Breast epithelium (tissue), 4 donors: ENCODE data around the gene PDXP. TPM values are rescaled to one million over a fixed set of nuclear protein-coding genes. Genes with fewer than 3 reads are reported as not detected.

ENCODE experiments used
- DNase-seq, 2 donors: peaks; one replicate each; pipeline ENCODE4 v3.0.0-alpha.2; 2019; ENCODE audit warnings: low spot score in 2 of 2
- H3K27ac ChIP-seq, 2 donors: fragments of 200-600 bp; sonication (generic) in 1 of 2; one replicate each; pipeline ENCODE4 v1.5.1; 2016 to 2019; ENCODE audit warnings: mild to moderate bottlenecking in 1 of 2
- H3K27me3 ChIP-seq, 2 donors: fragments of 200-600 bp; sonication (generic) in 1 of 2; one replicate each; pipeline versions ENCODE4 v1.5.1 to v1.6.0; 2017 to 2019; ENCODE audit warnings: control low read depth in 1 of 2, mild to moderate bottlenecking in 1 of 2
- H3K36me3 ChIP-seq: fragments of 200-600 bp; one replicate; pipeline ENCODE4 v1.5.1; 2019
- H3K4me1 ChIP-seq, 2 donors: fragments of 200-600 bp; sonication (generic); one replicate each; pipeline ENCODE4 v1.5.1; 2016 to 2019; ENCODE audit warnings: control low read depth in 1 of 2
- H3K4me3 ChIP-seq, 3 donors: fragments of 200-600 bp; sonication (generic); 1 replicate in 2 of 3; 2 replicates in 1 of 3; pipeline ENCODE4 v1.5.1; 2016 to 2019; ENCODE audit warnings: mild to moderate bottlenecking in 3 of 3, moderate library complexity in 2 of 3
- H3K9me3 ChIP-seq, 2 donors: fragments of 200-600 bp; sonication (generic) in 1 of 2; one replicate each; pipeline ENCODE4 v1.5.1; 2016 to 2019; ENCODE audit warnings: control low read depth in 1 of 2
- POLR2A ChIP-seq: fragments of 450-650 bp; IDR thresholded peaks from one replicate; pipeline ENCODE4 v1.6.1; 2016; ENCODE audit warnings: antibody characterized with exemption, mild to moderate bottlenecking, moderate library complexity
- POLR2AphosphoS5 ChIP-seq, 3 donors: sonication (generic); formaldehyde crosslinking; IDR thresholded peaks; one replicate each; pipeline ENCODE4 v1.6.1; 2017; ENCODE audit warnings: antibody characterized with exemption in 3 of 3
- intact Hi-C: fragments of 100-400 bp; cut with DNase I; formaldehyde crosslinking; loops from one replicate; pipeline ENCODE4 v1.15.1; 2023; ENCODE audit warnings: low total_unique reads
- total RNA-seq, 3 donors: library from RNA; depleted of rRNA; stranded (reverse); fragments of >200 nt; gene quantifications; one replicate each; pipeline ENCODE4 v1.1.0, GENCODE V29; 2016
- TF ChIP-seq, protein P1 (sequence below), 3 donors: fragments of 450-650 bp; IDR thresholded peaks; one replicate each; pipeline ENCODE4 v1.5.1; 2016 to 2017; ENCODE audit warnings: antibody characterized with exemption in 3 of 3, mild to moderate bottlenecking in 3 of 3, moderate library complexity in 3 of 3

Gene PDXP
- total RNA-seq, 3 donors from 2014 or later = 4.2 to 6.9 (median 4.2) TPM

DNA sequence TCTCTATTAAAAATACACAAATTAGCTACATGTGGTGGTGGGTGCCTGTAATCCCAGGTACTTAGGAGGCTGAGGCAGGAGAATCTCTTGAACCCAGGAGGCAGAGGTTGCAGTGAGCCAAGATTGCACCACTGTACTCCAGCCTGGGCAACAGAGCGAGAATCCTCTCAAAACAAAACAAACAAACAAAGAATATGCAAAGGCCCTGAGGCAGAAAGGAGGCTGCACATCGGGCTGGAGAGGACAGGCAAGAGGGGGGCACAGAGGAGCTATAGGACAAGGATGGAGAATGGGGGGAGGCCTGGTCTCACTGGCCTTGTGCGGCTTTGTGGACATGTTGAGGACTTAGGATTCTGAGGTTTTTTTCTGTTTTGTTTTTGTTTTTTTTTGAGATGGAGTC is 46.7 kb downstream of the PDXP start:
- TF ChIP-seq, protein P1, sequence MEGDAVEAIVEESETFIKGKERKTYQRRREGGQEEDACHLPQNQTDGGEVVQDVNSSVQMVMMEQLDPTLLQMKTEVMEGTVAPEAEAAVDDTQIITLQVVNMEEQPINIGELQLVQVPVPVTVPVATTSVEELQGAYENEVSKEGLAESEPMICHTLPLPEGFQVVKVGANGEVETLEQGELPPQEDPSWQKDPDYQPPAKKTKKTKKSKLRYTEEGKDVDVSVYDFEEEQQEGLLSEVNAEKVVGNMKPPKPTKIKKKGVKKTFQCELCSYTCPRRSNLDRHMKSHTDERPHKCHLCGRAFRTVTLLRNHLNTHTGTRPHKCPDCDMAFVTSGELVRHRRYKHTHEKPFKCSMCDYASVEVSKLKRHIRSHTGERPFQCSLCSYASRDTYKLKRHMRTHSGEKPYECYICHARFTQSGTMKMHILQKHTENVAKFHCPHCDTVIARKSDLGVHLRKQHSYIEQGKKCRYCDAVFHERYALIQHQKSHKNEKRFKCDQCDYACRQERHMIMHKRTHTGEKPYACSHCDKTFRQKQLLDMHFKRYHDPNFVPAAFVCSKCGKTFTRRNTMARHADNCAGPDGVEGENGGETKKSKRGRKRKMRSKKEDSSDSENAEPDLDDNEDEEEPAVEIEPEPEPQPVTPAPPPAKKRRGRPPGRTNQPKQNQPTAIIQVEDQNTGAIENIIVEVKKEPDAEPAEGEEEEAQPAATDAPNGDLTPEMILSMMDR (IDR thresholded peaks at IDR 0.05) = no peak
- TF ChIP-seq POLR2A (no peak), POLR2AphosphoS5 (IDR thresholded peaks at IDR 0.05) (no peak)
- intact Hi-C loops = no loop called here
- DNase-seq = no peak
- H3K27me3 ChIP-seq = no peaks in the 10 kb centered on the region
- no peaks in the 10 kb centered on the region for H3K9me3 ChIP-seq
- H3K36me3 ChIP-seq = no peaks in the 10 kb centered on the region
- H3K4me3 ChIP-seq = no peak overlapping the region
- H3K4me1 ChIP-seq = no peaks in the 10 kb centered on the region
- no peak overlapping the region for H3K27ac ChIP-seq

DNA sequence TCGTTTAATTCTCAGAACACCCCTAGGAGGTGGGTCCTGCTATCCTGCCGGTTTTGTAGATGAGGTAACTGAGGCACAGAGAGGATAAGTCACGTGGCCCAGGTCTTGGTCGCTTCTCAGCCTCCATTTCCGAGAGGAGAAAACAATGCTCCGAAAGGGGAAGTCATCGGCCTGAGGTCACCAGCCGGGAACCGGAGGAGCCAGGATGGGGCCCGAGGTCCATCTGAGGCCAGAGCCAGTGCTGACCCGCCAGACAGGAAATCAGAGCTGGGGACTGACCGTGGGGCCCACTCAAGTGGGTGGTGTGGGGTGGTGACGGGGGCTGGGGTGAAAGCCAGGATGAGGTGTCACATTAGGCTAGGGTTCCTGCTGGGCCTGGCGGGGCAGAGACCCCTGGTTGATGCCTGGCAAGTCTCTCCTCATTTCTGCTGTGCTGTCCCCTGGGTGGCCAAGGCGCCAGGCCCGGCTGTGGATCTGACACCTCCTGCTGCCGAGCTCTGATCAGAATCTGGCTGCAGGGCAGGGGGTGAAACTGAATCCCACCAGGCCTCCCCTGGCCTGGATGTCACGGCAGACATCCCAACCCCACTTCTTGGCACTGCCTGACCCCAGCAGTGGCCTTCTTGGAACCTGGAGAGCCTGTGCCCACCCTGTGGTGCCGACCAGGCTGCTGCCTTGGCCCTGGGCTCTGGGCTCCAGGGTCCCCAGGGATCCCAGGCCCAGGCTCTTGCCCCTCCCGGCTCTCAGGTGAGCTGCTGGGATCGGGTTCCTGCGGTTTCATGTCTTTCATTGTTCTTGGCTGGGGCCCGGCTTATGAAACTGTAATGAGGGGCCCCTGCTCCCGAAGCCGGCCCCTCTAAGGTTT is 50.3 kb downstream of the PDXP start:
- no peaks in the 10 kb centered on the region for H3K27me3 ChIP-seq
- no peak overlapping the region for H3K4me3 ChIP-seq
- intact Hi-C loops = no loop called here
- no peaks in the 10 kb centered on the region for H3K36me3 ChIP-seq
- H3K9me3 ChIP-seq = no peaks in the 10 kb centered on the region
- no peaks in the 10 kb centered on the region for H3K4me1 ChIP-seq
- DNase-seq = no peak
- no peak overlapping the region for H3K27ac ChIP-seq
- TF ChIP-seq POLR2A (no peak), POLR2AphosphoS5 (IDR thresholded peaks at IDR 0.05) (no peak)
- TF ChIP-seq, protein P1 (IDR thresholded peaks at IDR 0.05) = no peak

DNA sequence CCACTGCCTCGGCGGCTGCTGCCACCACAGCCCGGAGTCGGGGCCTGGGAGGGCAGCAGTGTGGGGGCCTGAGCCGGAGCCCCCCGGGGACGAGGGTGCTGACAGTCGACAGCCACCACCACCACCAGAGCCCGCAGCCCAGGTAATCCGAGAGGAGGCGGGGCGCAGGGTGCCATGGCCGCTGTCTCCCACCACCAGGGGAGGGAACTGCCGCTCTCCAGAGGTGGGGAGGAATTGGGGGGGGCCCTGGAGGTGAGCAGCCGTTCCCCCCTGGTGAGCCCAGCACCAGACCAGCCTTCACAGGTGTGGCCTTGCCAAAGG is 50.9 kb downstream of the PDXP start:
- H3K4me1 ChIP-seq = no peaks in the 10 kb centered on the region
- H3K4me3 ChIP-seq = no peak overlapping the region
- H3K9me3 ChIP-seq = no peaks in the 10 kb centered on the region
- H3K36me3 ChIP-seq = no peaks in the 10 kb centered on the region
- no peaks in the 10 kb centered on the region for H3K27me3 ChIP-seq
- intact Hi-C loops = no loop called here
- no peak overlapping the region for H3K27ac ChIP-seq
- TF ChIP-seq, protein P1 (IDR thresholded peaks at IDR 0.05) = no peak
- no peak for TF ChIP-seq POLR2A
- TF ChIP-seq POLR2AphosphoS5 (IDR thresholded peaks at IDR 0.05) = no peak
- no peak for DNase-seq

DNA sequence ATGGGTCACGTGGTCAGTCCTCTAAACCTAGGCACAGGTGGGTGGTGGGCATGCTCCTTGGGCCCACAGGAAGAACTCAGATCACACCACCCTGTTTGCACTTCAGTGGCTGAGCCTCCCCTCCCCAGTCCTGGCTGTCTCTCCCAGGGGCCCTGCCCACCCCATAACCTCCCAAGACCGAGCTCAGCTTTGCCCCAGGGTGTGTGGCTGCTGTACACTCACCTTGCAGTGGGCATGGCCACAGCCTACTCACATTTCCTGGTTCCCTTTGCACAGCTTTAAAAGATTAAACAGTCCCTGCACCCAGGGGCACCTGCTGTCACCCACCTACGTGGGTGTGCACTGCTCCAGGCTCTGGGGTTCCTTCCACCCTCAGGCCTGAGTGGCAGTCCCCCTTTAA is 52.2 kb downstream of the PDXP start:
- Histone ChIP-seq H3K27me3 (no peaks in the 10 kb centered on the region), H3K36me3 (no peaks in the 10 kb centered on the region), H3K27ac (no peak overlapping the region), H3K4me3 (no peak overlapping the region), H3K4me1 (no peaks in the 10 kb centered on the region), H3K9me3 (no peaks in the 10 kb centered on the region)
- intact Hi-C loops = no loop called here
- TF ChIP-seq, protein P1 (IDR thresholded peaks at IDR 0.05) = no peak
- TF ChIP-seq POLR2A (no peak), POLR2AphosphoS5 (IDR thresholded peaks at IDR 0.05) (no peak)
- DNase-seq = no peak

DNA sequence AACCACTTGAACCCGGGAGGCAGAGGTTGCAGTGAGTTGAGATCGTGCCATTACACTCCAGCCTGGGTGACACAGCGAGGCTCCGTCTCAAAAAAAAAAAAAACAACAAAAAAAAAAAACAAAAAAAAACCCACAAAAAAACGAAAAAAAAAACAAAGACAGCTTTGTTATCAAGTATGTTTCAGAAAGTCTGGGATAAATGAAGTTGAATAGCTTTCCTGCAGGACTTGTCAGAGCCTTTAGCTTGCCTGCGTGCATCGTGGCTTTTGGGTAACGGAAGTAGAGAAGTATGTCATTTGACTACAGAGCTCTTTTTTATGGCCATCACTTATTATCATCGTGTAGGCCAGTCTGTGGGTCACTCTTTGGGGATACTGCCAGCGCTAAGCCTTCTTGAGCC is 53.0 kb downstream of the PDXP start:
- no peak for DNase-seq
- no peaks in the 10 kb centered on the region for H3K27me3 ChIP-seq
- H3K36me3 ChIP-seq = no peaks in the 10 kb centered on the region
- no peaks in the 10 kb centered on the region for H3K4me1 ChIP-seq
- no peaks in the 10 kb centered on the region for H3K9me3 ChIP-seq
- no peak overlapping the region for H3K4me3 ChIP-seq
- TF ChIP-seq, protein P1 (IDR thresholded peaks at IDR 0.05) = no peak
- TF ChIP-seq POLR2AphosphoS5 (IDR thresholded peaks at IDR 0.05) = no peak
- intact Hi-C loops = no loop called here
- H3K27ac ChIP-seq = no peak overlapping the region
